Activated naive CD4-positive, alpha-beta T cell treated with Interleukin-2 at 50 U/mL for 16 hours (primary cell): Measurements from ENCODE around the gene CCDC92B.
"Not testable (repeated sequence)": the region's sequence is repeated elsewhere in the genome, so short reads cannot be mapped to it uniquely, and the experiment has no call there.

Experiments
- DNase-seq: peaks from one replicate; pipeline ENCODE4 v3.0.0-alpha.2; 2020

Gene CCDC92B

GRCh38 chr17:2688351-2689342 lies 60.8 kb downstream of the CCDC92B start:
- DNase-seq, result no peak

- no peak for DNase-seq
These were observed 62.4 kb downstream of the CCDC92B start for GRCh38 chr17:2687074-2687418.

GRCh38 chr17:2685696-2686095 lies 63.8 kb downstream of the CCDC92B start:
- no peak for DNase-seq

GRCh38 chr17:2684549-2684948 lies 64.9 kb downstream of the CCDC92B start:
- DNase-seq, result no peak

- DNase-seq, result no peak
These were observed 65.5 kb downstream of the CCDC92B start for GRCh38 chr17:2683912-2684311.

GRCh38 chr17:2682176-2682938 lies 67.1 kb downstream of the CCDC92B start:
- no peak for DNase-seq

GRCh38 chr17:2681650-2682049 lies 67.8 kb downstream of the CCDC92B start:
- DNase-seq, result no peak

- no peak for DNase-seq
These were observed 68.5 kb downstream of the CCDC92B start for GRCh38 chr17:2680961-2681360.

GRCh38 chr17:2679247-2679646 lies 70.2 kb downstream of the CCDC92B start:
- not testable (repeated sequence) for DNase-seq
